Adrenal gland (tissue), 12 donors: ENCODE results near the gene NELFB. TPM values are rescaled to one million over a fixed set of nuclear protein-coding genes. Genes with fewer than 3 reads are reported as not detected.

ENCODE experiments used
- DNase-seq, 7 donors: peaks; one replicate each; pipeline ENCODE4 v3.0.0-alpha.2; 2019 to 2020
- H3K27ac ChIP-seq, 5 donors: fragments of 200-600 bp; sonication (generic) in 4 of 5; 1 replicate in 3 of 5; 2 replicates in 2 of 5; pipeline versions ENCODE4 v1.5.1 to v1.8.0; 2016 to 2020; ENCODE audit warnings: mild to moderate bottlenecking in 1 of 5
- H3K27me3 ChIP-seq: fragments of 200-600 bp; 2 replicates; pipeline ENCODE4 v1.8.0; 2021
- H3K36me3 ChIP-seq, 2 donors: fragments of 200-600 bp; replicated peaks in 1 of 2; 1 replicate in 1 of 2; 2 replicates in 1 of 2; pipeline versions ENCODE4 v1.5.1 to v1.8.0; 2018 to 2022
- H3K4me1 ChIP-seq, 2 donors: fragments of 200-600 bp; replicated peaks in 1 of 2; 1 replicate in 1 of 2; 2 replicates in 1 of 2; pipeline versions ENCODE4 v1.5.1 to v1.8.0; 2018 to 2021
- H3K4me3 ChIP-seq, 4 donors: fragments of 200-600 bp; sonication (generic) in 3 of 4; one replicate each; pipeline ENCODE4 v1.5.1; 2016 to 2018
- H3K9me3 ChIP-seq, 3 donors: fragments of 200-600 bp; sonication (generic) in 1 of 3; replicated peaks in 1 of 3; 1 replicate in 2 of 3; 2 replicates in 1 of 3; pipeline versions ENCODE4 v1.5.1 to v1.8.0; 2016 to 2021
- CTCF ChIP-seq, 6 experiments: fragments of 450-650 bp in 4 of 6; fragments of 200-600 bp in 2 of 6; sonication (generic) in 1 of 6; IDR thresholded peaks; 1 replicate in 5 of 6; 2 replicates in 1 of 6; pipeline versions ENCODE4 v1.5.1 to v1.8.0; 2016 to 2021; ENCODE audit warnings: antibody characterized with exemption in 6 of 6, mild to moderate bottlenecking in 2 of 6, moderate library complexity in 1 of 6
- POLR2A ChIP-seq, 2 donors: fragments of 450-650 bp; IDR thresholded peaks; one replicate each; pipeline ENCODE4 v1.6.1; 2017; ENCODE audit warnings: antibody characterized with exemption in 2 of 2, mild to moderate bottlenecking in 2 of 2, moderate library complexity in 1 of 2
- WGBS, 4 donors: extraction: QIAGEN DNeasy Blood & Tissue Kit in 2 of 4; methylation state at CpG; one replicate each; pipeline versions ENCODE4 v1.1.5 to v1.1.7; 2013 to 2017; 5-methylcytosine and 5-hydroxymethylcytosine counted together
- intact Hi-C, 2 donors: fragments of 100-400 bp; cut with DNase I; formaldehyde crosslinking; loops; one replicate each; pipeline versions ENCODE4 v1.14.1 to v1.15.0; 2022 to 2023
- polyA plus RNA-seq, 3 donors: library from polyadenylated mRNA; stranded (reverse); fragments of 200-250 nt in 2 of 3; fragments of 350-450 nt in 1 of 3; fragmentation: Illumina TruSeq in 1 of 3; extraction: RNeasy Lipid Tissue Mini Kit (QIAGEN cat#74804) in 1 of 3; gene quantifications; one replicate each; pipeline ENCODE4 v1.2.3, GENCODE V29; 2013 to 2014
- total RNA-seq, 9 donors: library from RNA; depleted of rRNA in 4 of 9; stranded (reverse); fragments of >200 nt in 4 of 9; fragments of 120-200 nt in 1 of 9; fragmentation: NEBNext Ultra II Directional in 1 of 9; extraction: Animal tissue kit (Norgen Biotek cat#: 25700) in 1 of 9; gene quantifications; one replicate each; pipeline versions ENCODE4 v1.1.0 to v1.2.4, GENCODE V29; 2013 to 2023
- donor health status: healthy with polysubstance abuse.
- donor health status: Bipolar disorder and iron deficiency.
- donor health status: DM: yes; HTN: yes; CAD: no.
- donor health status: DM: no; HTN: no; CAD: no.
- donor health status: DM: no; HTN: no; CAD: no.
- donor health status: DM: yes; HTN: yes; CAD: no.

NELFB gene
- total and polyA plus RNA-seq, 12 donors = 10.9 to 56.3 (median 36.9) TPM

GRCh38 chr9:137298401-137299202, 43.5 kb downstream of the NELFB start:
- TF ChIP-seq CTCF (IDR thresholded peaks at IDR 0.05) (no peak), POLR2A (IDR thresholded peaks at IDR 0.05) (peak in 1 of 2 donors; percentile 24)
- DNase-seq = peak in 2 of 7 donors; percentile 25 to 47
- 70 to 80% (median 72%) methylated on average over 17 to 24 of the region's 24 CpGs for WGBS, 4 donors
- Histone ChIP-seq H3K36me3 (no peaks in the 10 kb centered on the region), H3K27ac (peak overlapping the region in 1 of 5 donors; percentile 66), H3K27me3 (peaks cover 26% of the 10 kb centered on the region), H3K4me3 (peak overlapping the region in 1 of 4 donors; percentile 7), H3K9me3 (no peaks in the 10 kb centered on the region), H3K4me1 (peaks cover 3 to 28% of the 10 kb centered on the region in 2 donors)
- intact Hi-C loops = loop anchor here in 1 of 2 donors (5.0 to 10.0 kb wide), 2 partner anchors 109 to 226 kb away; no protein-coding TSS in a partner anchor

GRCh38 chr9:137299203-137299565, 44.1 kb downstream of the NELFB start:
- H3K4me1 ChIP-seq = peaks cover 3 to 29% of the 10 kb centered on the region in 2 donors
- H3K27me3 ChIP-seq = peaks cover 30% of the 10 kb centered on the region
- no peak for TF ChIP-seq CTCF (IDR thresholded peaks at IDR 0.05)
- H3K9me3 ChIP-seq = no peaks in the 10 kb centered on the region
- DNase-seq = no peak
- WGBS, 4 donors = 33 to 72% (median 67%) methylated on average over 1 to 10 of the region's 10 CpGs
- H3K36me3 ChIP-seq = no peaks in the 10 kb centered on the region
- peak overlapping the region in 1 of 4 donors; percentile 7 for H3K4me3 ChIP-seq
- peak overlapping the region in 1 of 5 donors; percentile 66 for H3K27ac ChIP-seq
- intact Hi-C loops = loop anchor here in 1 of 2 donors (5.0 to 10.0 kb wide), 2 partner anchors 108 to 226 kb away; no protein-coding TSS in a partner anchor

GRCh38 chr9:137299938-137300337, 44.8 kb downstream of the NELFB start:
- Histone ChIP-seq H3K4me3 (no peak overlapping the region), H3K36me3 (no peaks in the 10 kb centered on the region), H3K27ac (no peak overlapping the region), H3K9me3 (no peaks in the 10 kb centered on the region), H3K4me1 (peaks cover 3 to 31% of the 10 kb centered on the region in 2 donors), H3K27me3 (peaks cover 29% of the 10 kb centered on the region)
- TF ChIP-seq POLR2A (IDR thresholded peaks at IDR 0.05) = no peak
- no peak for TF ChIP-seq CTCF (IDR thresholded peaks at IDR 0.05)
- no peak for DNase-seq
- intact Hi-C loops = loop anchor here in 1 of 2 donors (5.0 to 10.0 kb wide), 2 partner anchors 107 to 225 kb away; no protein-coding TSS in a partner anchor
- 45 to 57% (median 46%) methylated on average over 16 of the region's 16 CpGs for WGBS, 4 donors

GRCh38 chr9:137300567-137301080, 45.5 kb downstream of the NELFB start:
- Histone ChIP-seq H3K4me1 (peaks cover 7 to 29% of the 10 kb centered on the region in 2 donors), H3K9me3 (no peaks in the 10 kb centered on the region), H3K4me3 (peak overlapping the region in 1 of 4 donors; percentile 49), H3K36me3 (no peaks in the 10 kb centered on the region), H3K27ac (peak overlapping the region in 1 of 5 donors; percentile 57), H3K27me3 (peaks cover 26% of the 10 kb centered on the region)
- DNase-seq = no peak
- TF ChIP-seq CTCF (IDR thresholded peaks at IDR 0.05) (no peak), POLR2A (IDR thresholded peaks at IDR 0.05) (no peak)
- WGBS, 4 donors = 4 to 5% (median 5%) methylated on average over 18 to 25 of the region's 25 CpGs
- intact Hi-C loops = no loop called here
